ENCODE results near the gene SYCE1. TPM values are rescaled to one million over a fixed set of nuclear protein-coding genes. Genes with fewer than 3 reads are reported as not detected.

Gene SYCE1
- total RNA-seq, 2 donors from 2014 or later = 1.0 to 2.0 TPM

DNA sequence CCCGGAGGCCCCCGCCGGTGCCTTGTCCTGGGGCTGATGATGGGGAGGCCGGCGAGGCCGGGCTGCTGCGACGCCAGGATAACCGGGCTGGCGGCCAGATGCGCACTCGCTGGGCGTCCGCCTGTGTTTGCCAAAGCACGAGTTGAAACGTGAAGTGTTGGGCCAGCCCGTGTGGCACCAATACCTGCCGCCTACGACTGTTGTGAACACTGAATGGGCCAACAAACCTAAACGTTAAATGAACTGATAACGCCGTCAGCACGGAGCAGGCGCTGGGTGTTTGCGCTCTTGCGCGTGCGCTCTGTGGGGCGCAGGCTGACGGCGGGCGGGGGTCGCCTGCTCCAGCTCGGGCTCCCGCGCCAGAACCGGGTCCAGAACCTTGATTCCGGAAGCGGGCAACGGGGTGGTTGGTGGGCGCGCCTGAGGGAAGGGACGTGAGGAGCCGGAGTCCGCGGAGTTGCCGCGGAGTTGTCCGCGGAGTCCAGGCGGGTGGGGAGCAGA is 37.6 kb downstream of the SYCE1 start:
- Histone ChIP-seq H3K27me3 (no peaks in the 10 kb centered on the region), H3K4me1 (peaks cover 32% of the 10 kb centered on the region), H3K4me3 (peak overlapping the region in 1 of 2 donors; percentile 10), H3K9me3 (no peaks in the 10 kb centered on the region), H3K27ac (peak overlapping the region in 2 of 4 donors; percentile 26 to 71), H3K36me3 (replicated peaks in 1 of 2; ENCODE audit: insufficient read depth in 1 of 2, low read depth in 2 of 2) (no peaks in the 10 kb centered on the region)
- WGBS, 2 donors = 3 to 41% methylated on average over 15 to 50 of the region's 51 CpGs
- TF ChIP-seq POLR2A (IDR thresholded peaks at IDR 0.05) = peak in 2 of 3 donors; percentile 17 to 30
- TF ChIP-seq, protein P1, sequence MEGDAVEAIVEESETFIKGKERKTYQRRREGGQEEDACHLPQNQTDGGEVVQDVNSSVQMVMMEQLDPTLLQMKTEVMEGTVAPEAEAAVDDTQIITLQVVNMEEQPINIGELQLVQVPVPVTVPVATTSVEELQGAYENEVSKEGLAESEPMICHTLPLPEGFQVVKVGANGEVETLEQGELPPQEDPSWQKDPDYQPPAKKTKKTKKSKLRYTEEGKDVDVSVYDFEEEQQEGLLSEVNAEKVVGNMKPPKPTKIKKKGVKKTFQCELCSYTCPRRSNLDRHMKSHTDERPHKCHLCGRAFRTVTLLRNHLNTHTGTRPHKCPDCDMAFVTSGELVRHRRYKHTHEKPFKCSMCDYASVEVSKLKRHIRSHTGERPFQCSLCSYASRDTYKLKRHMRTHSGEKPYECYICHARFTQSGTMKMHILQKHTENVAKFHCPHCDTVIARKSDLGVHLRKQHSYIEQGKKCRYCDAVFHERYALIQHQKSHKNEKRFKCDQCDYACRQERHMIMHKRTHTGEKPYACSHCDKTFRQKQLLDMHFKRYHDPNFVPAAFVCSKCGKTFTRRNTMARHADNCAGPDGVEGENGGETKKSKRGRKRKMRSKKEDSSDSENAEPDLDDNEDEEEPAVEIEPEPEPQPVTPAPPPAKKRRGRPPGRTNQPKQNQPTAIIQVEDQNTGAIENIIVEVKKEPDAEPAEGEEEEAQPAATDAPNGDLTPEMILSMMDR (IDR thresholded peaks at IDR 0.05) = no peak
- intact Hi-C loops (cut with DNase I) = no loop called here
- DNase-seq (peak; percentile 54 to 74 (median 63)), ATAC-seq (peak; percentile 74)

DNA sequence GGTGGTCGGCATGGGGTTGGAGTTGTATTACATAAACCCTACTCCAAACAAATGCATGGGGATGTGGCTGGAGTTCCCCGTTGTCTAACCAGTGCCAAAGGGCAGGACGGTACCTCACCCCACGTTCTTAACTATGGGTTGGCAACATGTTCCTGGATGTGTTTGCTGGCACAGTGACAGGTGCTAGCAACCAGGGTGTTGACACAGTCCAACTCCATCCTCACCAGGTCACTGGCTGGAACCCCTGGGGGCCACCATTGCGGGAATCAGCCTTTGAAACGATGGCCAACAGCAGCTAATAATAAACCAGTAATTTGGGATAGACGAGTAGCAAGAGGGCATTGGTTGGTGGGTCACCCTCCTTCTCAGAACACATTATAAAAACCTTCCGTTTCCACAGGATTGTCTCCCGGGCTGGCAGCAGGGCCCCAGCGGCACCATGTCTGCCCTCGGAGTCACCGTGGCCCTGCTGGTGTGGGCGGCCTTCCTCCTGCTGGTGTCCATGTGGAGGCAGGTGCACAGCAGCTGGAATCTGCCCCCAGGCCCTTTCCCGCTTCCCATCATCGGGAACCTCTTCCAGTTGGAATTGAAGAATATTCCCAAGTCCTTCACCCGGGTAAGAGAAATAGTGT is 38.3 kb downstream of the SYCE1 start, which contains the start of gene CYP2E1:
CYP2E1 (plus strand) TSS at position 407 of the 632 bp plus-strand sequence; CDS start at position 440, 33 bp downstream.
- Histone ChIP-seq H3K4me3 (peak within 1 kb of the TSS; percentile 10), H3K9me3 (no peaks in the 10 kb centered on the region), H3K27ac (peak within 1 kb of the TSS in 2 of 4 donors; percentile 26 to 71), H3K27me3 (no peaks in the 10 kb centered on the region), H3K4me1 (peaks cover 32% of the 10 kb centered on the region), H3K36me3 (replicated peaks in 1 of 2; ENCODE audit: insufficient read depth in 1 of 2, low read depth in 2 of 2) (no peaks in the 10 kb centered on the region)
- no peak for TF ChIP-seq POLR2A (IDR thresholded peaks at IDR 0.05)
- TF ChIP-seq, protein P1 (IDR thresholded peaks at IDR 0.05) = no peak
- WGBS, 2 donors = 77 to 78% methylated on average over 16 of the region's 16 CpGs
- DNase-seq (no peak), ATAC-seq (no peak)
- intact Hi-C loops (cut with DNase I) = no loop called here

DNA sequence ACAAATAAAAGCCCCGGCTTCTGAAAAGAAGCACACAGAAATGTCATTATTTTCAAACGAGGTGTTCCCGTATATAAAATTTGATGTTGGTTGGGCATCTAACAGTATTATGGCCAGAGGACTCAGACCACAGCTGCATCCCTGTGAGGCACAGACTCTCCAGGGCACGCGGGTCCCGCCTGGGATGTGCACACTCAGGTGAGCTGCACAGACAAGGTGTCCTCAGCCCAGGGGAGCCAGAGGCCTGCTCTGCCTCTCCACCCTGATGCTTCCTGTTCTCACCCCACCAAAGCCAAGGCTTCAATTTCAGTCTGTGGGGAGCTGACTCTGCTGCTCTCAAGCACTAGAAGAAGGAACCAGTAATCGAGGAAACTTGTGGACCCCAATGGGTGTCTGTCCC is 39.9 kb downstream of the SYCE1 start:
- 88 to 90% methylated on average over 7 of the region's 7 CpGs for WGBS, 2 donors

DNA sequence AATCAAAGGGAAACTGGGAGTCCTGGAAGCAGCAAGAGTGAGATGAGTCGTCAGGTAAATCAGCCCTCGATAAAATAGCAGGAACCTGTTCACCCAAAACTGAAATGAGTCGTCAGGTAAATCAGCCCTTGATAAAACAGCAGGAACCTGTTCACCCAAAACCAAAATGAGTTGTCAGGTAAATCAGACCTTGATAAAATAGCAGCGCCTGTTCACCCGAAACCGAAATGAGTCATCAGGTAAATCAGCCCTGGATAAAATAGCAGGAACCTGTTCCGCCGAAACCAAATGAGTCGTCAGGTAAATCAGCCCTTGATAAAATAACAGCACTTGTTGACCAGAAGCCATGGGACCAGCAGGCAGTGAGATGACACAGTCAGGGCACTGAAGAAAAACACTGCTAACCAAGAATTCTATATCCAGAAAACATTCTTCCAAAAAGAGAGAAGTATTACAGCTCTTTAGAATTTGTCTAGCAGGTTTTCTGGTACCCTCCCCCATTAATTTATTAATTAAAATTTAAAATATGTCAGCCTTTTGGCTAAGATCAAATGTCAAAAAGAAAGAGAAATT is 41.7 kb downstream of the SYCE1 start:
- Histone ChIP-seq H3K4me1 (peaks cover 26% of the 10 kb centered on the region), H3K27ac (no peak overlapping the region), H3K9me3 (no peaks in the 10 kb centered on the region), H3K27me3 (no peaks in the 10 kb centered on the region), H3K4me3 (no peak overlapping the region), H3K36me3 (replicated peaks in 1 of 2; ENCODE audit: insufficient read depth in 1 of 2, low read depth in 2 of 2) (no peaks in the 10 kb centered on the region)
- ATAC-seq = no peak
- intact Hi-C loops (cut with DNase I) = no loop called here
- no peak for DNase-seq
- 78 to 86% methylated on average over 9 of the region's 9 CpGs for WGBS, 2 donors
- no peak for TF ChIP-seq POLR2A (IDR thresholded peaks at IDR 0.05)
- TF ChIP-seq, protein P1 (IDR thresholded peaks at IDR 0.05) = no peak

More for the DNA sequence above, 39.9 kb downstream of the SYCE1 start:
- H3K27ac ChIP-seq = no peak overlapping the region
- no peaks in the 10 kb centered on the region for H3K36me3 ChIP-seq (replicated peaks in 1 of 2; ENCODE audit: insufficient read depth in 1 of 2, low read depth in 2 of 2)
- no peaks in the 10 kb centered on the region for H3K27me3 ChIP-seq
- intact Hi-C loops (cut with DNase I) = no loop called here
- DNase-seq (no peak), ATAC-seq (no peak)
- no peak overlapping the region for H3K4me3 ChIP-seq
- TF ChIP-seq, protein P1 (IDR thresholded peaks at IDR 0.05) = no peak
- TF ChIP-seq POLR2A (IDR thresholded peaks at IDR 0.05) = no peak
- H3K4me1 ChIP-seq = peaks cover 37% of the 10 kb centered on the region
- H3K9me3 ChIP-seq = no peaks in the 10 kb centered on the region

Data from body of pancreas (tissue), 4 donors.